NB4 (cell line): ENCODE results near the gene C11orf71.

Experiments
- DNase-seq: peaks from one replicate; pipeline ENCODE4 v3.0.0; 2010; ENCODE audit warnings: low read depth
- H3K4me3 ChIP-seq: one replicate; pipeline ENCODE4 v1.5.1; 2011; ENCODE audit warnings: mild to moderate bottlenecking, low read depth, low read length, moderate library complexity
- CTCF ChIP-seq: IDR thresholded peaks from one replicate; pipeline ENCODE4 v1.5.1; 2012; ENCODE audit warnings: low read depth, low read length
- MAX ChIP-seq: IDR thresholded peaks from 2 replicates; pipeline ENCODE4 v1.6.1; 2011; ENCODE audit warnings: low read depth, low read length
- MYC ChIP-seq: IDR thresholded peaks from 2 replicates; pipeline ENCODE4 v1.6.1; 2011; ENCODE audit warnings: low read depth, low read length
- POLR2A ChIP-seq: IDR thresholded peaks from 2 replicates; pipeline ENCODE4 v1.6.1; 2011; ENCODE audit warnings: mild to moderate bottlenecking; ENCODE audit not compliant: insufficient read length; ENCODE audit errors: extremely low read depth

Gene C11orf71

GRCh38 chr11:114362326-114362725 is 38.0 kb downstream of the C11orf71 start:
- no peak overlapping the region for H3K4me3 ChIP-seq
- no peak for DNase-seq
- no peak for TF ChIP-seq POLR2A
- no peak for TF ChIP-seq MAX
- no peak for TF ChIP-seq MYC
- TF ChIP-seq CTCF, result no peak

- no peak overlapping the region for H3K4me3 ChIP-seq
- TF ChIP-seq MYC, result no peak
- TF ChIP-seq POLR2A, result no peak
- no peak for TF ChIP-seq CTCF
- no peak for TF ChIP-seq MAX
- no peak for DNase-seq
Observed at GRCh38 chr11:114359342-114359741, 41.0 kb downstream of the C11orf71 start.

- DNase-seq, result peak; percentile 48
- no peak overlapping the region for H3K4me3 ChIP-seq
- TF ChIP-seq MAX (peak; percentile 32), CTCF (no peak)
Observed at GRCh38 chr11:114358716-114359115, 41.6 kb downstream of the C11orf71 start.

- TF ChIP-seq POLR2A, result no peak
- no peak for TF ChIP-seq MAX
- no peak for TF ChIP-seq MYC
- no peak for TF ChIP-seq CTCF
- no peak overlapping the region for H3K4me3 ChIP-seq
- DNase-seq, result no peak
Observed at GRCh38 chr11:114354076-114354475, 46.2 kb downstream of the C11orf71 start.

GRCh38 chr11:114353443-114353842 is 46.9 kb downstream of the C11orf71 start:
- H3K4me3 ChIP-seq, result no peak overlapping the region
- no peak for DNase-seq
- no peak for TF ChIP-seq POLR2A

GRCh38 chr11:114350022-114350421 is 50.3 kb downstream of the C11orf71 start:
- no peak for DNase-seq
- TF ChIP-seq MAX (no peak), MYC (no peak)
- H3K4me3 ChIP-seq, result no peak overlapping the region
